HG03066 (cell line): ENCODE measurements around the gene REC114.
"Not testable (repeated sequence)": the region's sequence is repeated elsewhere in the genome, so short reads cannot be mapped to it uniquely, and the experiment has no call there.

Experiments used
- ATAC-seq: cut with Tn5 transposase; IDR thresholded peaks from one replicate; pipeline ENCODE4 v1.9.1; 2021; ENCODE audit warnings: low read depth; ENCODE audit not compliant: unreplicated experiment

REC114 gene

DNA sequence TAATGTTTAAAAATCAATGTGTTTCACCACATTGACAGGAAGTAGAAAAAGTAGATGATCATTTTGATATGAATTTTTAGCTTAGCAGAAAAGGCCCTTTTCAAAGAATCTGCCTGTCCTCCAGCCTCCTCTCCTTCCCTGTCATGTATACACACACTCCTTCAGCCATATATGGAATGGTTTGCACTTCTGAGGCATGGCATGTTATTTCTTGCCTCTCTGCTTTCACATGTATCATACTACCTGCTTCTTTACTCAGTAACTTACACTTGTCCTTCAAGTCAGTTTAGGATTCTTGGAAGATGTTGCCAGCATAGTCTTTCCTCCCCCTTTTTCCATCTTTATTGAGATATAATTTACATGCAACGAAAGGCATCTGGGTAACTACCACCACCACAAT lies 79.0 kb downstream of the REC114 start:
- ATAC-seq = no peak

DNA sequence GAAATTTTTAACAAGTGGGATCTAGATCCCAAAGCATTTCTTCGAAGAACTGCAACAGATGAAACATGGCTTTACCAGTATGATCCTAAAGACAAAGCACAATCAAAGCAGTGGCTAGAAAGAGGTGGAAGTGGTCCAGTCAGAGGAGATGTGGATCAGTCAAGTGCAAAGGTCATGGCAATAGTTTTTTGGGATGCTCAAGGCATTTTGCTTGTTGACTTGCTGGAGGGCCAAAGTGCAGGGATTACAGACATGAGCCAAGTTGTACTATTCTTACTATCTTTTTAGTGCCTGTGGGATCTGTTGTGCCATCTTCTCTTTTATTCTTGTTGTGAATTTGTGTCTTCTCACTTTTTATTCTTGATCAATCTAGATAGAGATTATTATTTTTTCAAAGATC lies 82.0 kb downstream of the REC114 start:
- no peak for ATAC-seq

DNA sequence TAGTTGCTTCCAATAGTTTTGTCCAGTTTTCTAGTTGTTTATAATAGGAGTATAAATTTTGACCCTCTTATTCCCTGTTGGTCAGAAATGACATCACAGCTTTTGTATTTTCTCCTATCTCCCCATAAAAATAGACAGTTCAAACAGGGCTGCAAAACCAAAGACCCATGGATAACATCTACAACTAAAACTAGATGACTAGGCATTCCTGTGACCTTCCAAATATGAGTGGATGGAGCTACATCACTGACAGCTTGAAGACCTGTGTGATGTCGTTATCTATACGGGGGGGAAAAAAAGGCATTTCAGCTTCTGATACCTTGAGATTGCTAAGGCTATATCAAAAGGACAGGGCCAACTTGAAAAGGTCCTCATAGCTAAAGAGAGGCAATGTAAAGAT lies 84.6 kb downstream of the REC114 start:
- ATAC-seq = no peak

DNA sequence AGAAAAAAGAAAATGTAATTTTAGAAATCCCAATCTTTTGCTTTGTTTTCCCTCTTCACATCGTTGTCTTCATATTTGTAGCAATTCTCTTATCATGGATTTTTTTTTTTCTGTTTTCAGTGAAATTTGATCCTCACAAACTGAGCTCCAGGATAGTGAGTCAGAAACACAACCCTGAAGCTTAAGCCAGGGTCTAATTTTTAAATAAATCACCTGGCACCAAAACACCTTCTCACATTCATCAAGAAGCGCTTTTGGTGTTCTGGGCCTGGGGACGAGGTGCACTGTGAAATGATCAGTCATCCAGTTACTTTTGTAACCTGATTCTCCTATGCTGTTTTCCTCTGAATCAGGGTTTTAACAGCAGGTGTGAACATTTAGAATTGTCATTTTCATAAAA lies 87.7 kb downstream of the REC114 start:
- no peak for ATAC-seq

DNA sequence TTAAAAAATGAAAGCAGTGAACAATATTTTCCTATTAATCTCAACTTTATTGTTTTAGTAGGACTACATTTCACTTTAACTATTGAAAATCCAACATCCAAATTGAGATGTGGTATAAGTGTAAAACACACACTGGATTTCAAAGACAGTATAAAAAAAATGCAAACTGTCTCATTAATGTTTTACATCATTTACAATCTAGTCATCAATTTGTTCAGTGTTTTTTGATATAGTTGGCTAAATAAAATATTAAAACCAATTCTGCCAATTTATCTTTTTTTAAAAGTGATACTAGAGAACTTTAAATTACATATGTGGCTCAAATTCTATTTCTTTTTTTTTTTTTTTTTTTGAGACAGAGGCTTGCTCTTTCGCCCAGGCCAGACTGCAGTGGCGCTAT lies 95.2 kb downstream of the REC114 start:
- no peak for ATAC-seq

DNA sequence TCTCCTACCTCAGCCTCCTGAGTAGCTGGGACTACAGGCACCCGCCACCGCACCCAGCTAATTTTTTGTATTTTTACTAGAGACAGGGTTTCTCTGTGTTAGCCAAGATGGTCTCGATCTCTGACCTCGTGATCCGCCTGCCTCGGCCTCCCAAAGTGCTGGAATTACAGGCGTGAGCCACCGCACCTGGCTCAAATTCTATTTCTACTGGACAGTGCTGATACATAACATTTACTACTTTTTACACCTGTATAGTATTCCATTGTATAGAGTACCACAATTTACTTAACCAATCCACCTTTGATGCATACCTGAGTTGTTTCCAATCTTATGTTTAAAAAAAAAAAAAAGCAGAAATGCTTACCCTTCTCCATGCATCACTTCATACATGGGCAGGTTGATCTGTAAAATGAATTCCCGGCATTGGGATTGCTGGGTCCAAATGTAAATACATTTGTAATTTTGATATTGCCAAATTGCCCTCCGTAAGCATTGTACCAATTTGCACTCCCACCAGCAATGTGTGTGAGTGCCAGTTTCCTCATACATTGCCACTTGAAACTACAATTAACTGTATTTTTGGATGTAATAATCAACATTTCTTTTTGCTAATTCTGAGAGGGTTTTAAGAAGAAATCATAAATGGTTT lies 95.7 kb downstream of the REC114 start:
- ATAC-seq = no peak

DNA sequence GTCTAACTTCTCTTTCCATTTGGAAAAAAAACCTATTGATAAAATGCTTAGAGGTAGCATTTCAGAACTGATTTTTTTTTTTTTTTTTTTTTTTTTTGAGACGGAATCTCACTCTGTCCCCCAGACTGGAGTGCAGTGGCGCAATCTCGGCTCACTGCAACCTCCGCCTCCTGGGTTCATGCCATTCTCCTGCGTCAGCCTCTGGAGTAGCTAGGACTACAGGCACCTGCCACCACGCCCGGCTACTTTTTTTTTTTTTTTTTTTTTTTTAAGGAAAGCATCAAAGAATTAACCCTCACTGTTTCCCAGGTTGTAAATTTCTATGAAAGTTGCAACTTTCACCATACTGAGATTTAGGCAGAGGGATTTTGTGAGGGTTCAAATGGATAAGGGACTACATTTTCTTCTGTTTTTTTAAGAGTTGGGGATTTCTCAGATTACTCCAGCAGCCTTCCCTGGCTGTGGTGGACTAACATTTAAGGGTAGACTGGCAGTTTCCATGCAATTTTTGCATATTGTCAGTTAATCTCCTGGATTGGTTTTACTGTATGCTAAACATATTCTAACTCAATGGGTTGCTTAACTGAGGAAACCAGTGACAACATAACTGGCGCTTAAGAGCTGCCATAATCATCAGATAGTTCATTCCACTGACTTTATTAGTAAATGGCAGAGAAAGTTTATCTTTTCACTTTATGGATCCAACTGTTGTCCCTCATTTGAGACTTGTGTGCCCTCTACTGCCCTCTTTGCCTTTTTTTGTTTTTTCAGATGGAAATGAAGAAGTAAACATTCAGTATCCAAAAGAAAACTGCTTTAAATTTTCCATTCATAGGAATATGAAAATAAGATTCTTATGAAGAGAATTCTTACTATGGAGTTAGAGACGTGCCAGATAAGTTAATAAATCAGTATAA lies 96.5 kb downstream of the REC114 start:
- ATAC-seq = no peak

DNA sequence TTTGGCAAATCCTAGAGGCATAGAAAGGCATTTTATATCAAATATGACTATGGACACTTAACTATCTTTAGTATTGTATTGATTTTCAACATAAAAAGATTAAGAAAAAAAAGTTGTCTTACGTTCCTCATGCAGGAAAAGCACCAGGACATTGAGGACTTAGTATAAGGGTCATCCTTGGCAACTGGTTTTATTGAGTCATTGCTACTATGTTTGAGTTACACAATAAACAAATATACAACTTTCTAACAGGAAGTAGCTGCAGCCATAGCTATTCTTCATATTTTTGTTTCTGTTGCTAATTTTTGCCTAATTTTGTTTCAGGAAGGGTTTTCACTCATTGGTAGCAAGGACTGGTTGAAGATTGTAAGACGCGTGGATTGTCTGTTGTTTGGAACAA lies 97.2 kb downstream of the REC114 start:
- no peak for ATAC-seq

DNA sequence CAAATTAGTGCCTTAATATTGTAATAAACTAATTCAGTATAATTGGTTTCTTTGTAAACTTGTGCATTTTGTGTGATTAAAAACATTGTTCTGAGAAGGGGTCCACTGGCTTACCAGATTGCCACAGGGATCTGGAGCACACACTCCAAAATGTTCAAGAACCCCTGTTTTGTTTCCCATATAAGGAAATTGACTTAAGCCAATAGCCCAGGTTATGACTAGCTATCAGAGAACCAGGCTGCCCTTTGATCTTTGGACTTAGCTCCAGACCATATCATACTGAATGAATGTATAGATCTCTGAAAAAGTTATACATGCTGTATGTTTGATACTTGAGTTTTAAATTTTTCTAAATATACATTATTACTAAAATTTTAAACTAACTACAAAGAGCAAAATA lies 98.5 kb downstream of the REC114 start:
- ATAC-seq = no peak

DNA sequence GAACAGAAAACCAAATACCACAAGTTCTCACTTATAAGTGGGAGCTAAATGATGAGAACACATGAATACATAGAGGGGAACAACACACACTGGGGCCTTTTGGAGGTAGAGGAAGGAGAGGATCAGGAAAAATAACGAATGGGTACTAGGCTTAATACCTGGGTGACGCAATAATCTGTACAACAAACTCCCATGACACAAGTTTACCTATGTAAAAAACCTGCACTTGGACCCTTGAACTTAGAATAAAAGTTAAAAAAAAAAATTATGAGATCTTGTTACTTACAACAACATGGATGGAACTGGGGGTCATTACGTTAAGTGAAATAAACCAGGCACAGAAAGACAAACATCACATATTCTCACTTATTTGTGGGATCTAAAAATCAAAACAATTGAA lies 106.0 kb downstream of the REC114 start:
- not testable (repeated sequence) for ATAC-seq

DNA sequence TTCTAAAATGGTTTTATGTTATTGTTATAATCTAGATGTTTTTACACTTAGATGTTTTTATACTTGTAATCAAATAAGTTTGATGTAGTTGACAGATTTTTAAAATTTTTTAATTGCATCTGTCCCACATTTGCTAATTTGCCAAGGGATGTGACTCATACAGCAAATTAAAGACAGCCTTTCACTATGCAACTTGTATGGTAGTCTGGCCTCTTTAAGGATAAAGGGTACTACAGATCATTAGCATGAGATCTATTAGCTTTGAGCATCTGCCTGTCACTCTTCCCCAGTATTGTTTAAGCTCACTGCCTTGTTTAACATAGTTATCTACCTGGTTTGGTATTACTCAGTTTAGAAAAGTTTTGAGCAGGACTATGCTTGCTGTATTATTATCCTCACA lies 107.2 kb downstream of the REC114 start:
- ATAC-seq = no peak

DNA sequence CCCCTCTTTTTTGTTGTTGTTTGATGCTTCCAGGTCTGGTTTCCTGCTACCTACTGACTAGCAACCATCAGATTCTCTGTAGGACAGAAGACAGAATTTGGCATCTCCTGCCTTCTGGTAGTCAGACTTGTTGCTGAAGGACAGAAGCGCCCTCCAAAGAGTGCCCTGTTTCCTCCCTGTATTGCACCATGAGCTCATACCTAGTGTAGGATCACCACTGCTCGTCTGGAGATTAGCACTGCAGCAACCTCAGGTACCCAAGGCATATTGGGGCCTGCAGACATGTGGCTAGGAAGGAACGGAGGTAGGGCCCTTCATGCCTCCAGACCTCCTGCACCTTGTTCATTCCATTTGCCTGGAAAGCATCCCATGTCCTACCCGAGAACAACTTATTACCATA lies 112.1 kb downstream of the REC114 start:
- no peak for ATAC-seq

DNA sequence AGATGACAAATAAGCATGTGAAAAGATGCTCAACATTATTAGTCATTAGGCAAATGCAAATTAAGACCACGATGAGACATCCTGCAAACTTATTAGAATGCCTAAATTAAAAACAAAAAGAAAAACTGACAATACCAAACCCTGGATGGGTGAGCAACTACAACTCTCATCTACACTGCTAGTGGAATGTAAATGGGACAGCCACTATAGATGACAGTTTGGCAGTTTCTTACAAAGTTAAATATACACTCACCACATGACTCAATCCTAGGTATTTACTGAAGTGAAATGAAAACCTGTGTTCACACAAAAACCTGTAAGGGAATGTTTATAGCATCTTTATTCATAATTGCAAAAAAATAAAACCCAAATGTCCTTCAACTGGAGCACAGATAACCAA lies 115.6 kb downstream of the REC114 start:
- no peak for ATAC-seq

DNA sequence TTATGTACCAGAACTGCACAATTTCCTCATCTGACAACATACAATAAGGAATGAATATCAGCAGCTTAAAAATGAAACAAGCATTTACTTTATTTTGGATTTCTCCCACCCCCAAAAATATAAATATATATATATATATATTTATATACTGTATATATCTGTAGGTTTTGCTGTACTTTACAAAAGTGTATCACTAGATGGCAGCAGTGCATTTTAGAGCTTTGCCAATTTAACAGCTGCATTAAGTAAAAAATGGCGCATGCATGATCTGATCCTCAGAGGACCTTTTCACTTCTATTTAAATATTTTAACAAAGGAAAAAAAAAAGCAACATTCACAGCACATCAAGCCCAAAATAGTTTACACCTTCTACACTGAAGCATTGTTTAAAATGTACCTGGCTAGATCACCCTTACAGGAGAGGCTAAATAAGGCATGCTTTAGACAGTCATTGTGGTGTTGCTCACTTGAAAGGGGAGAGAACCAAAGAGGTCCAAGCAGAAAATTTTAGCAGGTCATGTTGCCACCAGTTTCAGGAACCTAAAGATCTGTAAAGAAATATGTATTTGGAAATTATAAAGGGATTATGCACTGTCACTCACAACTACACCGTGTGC lies 117.6 kb downstream of the REC114 start:
- ATAC-seq = no peak

DNA sequence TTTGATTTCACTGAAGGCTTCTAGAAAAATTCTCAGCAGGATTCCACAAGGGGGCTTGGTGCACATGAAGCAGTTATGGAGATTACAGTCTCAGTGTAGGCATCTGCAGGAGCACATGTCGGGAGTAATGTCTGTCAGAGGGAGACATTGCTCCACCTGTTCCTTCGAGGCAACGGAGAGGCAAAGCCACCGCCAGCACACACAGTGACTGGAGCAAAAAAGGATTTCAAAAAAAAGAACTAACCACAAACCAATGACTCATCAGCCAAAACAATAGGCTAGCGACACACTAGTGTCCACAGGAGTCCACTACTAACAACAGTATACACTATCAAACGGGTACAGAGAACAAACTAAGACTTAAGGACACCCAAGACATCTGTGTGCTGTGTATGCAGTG lies 121.3 kb downstream of the REC114 start:
- ATAC-seq = no peak

DNA sequence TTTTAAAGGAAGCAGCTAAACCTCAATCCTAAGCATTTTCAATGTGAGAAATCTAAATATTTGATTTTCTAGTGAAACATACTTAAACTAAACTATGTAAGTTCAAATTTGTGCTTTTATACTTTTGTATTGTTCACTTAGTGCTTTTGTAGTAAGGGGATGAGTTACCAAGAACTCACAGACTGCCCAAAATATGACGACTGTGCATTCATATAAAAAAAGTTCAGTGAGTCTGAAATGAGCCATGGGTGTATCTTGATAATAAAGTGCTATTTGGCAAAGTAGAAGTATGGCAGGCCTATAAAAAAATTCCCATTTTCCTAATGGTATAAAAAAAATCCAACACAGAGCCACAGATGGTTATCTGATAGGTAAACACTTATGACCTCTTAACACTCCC lies 124.1 kb downstream of the REC114 start:
- no peak for ATAC-seq

DNA sequence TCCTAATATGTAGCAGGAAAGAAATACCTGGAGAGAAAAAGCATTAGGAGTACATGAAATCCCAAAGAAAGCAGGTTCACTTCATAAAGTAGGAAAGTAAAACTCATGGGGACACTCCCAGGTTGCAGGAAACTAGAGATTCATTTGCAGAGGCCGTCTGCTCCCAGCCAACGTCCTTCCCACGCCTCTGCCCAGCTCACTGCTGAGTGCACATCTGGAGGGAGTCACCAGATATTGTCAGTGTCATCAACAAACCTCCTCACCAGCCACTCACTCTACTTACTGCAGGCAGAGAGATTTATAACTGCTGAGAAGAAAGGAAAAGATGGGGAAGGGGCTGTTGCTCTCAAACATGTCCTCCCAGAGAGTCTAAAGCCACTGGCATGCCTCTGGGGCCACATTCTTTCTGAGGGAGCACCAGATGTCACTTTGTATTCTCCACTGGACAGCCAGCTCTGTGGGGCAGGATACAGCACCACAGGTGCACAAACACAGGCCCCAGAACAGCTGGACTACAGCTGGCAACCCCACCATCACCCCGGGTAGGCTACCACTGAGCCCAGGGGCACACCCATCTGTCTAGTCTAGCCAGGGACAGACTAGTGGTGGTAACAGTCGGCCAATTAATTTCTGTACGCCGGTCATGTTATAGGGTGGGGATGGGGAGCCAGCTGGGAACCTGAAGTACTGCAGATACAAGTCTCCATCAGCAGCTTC lies 125.8 kb downstream of the REC114 start:
- no peak for ATAC-seq

DNA sequence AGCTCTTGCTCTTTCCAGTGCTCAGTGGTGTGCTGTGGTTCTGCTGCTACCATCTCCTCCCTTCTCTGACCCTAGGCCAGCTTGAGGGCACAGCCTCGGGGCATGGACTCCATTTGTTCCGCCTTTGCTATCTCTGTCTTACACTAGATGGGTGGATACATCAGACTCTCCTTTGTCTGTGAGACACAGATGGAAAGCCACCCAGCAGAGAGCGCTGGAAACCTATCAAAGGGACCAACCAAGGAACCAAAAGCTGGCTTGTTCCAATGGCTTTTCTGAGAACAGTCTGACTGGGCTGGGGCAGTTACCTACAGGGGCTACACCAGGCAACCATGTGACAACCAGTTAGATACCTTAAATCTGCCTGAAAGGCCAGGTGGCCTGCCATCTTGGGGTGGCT lies 126.4 kb downstream of the REC114 start:
- ATAC-seq = no peak

DNA sequence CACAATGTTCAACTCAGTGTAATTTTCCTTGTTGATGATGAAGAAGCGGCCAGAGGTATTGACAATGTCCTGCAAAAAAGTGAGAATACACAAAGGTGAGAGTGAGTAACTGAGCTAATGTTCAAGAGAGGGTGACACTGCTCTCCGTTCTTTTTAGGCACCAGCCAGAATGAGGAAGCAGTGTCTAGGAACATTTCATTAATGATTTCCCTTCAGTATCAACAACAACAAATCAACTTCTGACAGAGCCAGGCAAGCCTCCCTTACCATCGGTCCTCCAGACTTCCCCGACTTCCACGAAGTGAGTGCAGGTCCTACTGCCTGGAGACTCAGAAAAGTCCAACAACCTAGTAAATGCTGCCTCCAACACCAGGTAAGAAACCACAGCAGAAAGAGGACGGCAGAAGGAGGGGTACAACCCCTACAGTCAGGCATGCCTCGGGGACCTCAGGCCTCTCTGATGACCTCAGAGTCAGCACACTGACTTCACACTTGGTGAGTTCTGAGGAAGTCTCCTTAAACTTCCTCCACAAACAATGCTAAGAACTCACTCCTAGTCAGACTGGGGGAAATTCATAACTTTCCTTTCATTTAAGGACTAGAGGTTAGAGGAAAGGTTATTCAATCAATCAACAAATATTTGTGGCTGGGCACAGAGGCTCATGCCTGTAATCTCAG lies 127.5 kb downstream of the REC114 start:
- no peak for ATAC-seq

DNA sequence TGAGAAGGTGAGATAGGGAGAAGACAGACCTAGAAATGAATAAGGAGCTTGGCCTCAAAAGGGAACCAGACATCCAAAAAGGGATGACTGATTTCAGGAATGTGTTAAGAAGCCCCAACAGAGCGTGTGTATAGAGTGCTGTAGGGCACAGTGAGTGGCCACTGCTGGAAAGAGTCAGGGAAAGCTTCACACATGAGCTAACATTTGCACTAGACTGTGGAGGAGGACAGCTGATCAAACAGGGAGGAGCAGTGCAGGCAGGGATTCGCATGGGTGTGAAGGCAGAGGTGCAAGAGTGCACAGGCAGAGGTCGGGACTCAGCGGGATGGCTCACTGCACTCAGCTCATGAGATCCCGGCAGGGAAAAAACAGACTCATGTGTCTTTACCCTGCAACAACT lies 128.4 kb downstream of the REC114 start:
- no peak for ATAC-seq

DNA sequence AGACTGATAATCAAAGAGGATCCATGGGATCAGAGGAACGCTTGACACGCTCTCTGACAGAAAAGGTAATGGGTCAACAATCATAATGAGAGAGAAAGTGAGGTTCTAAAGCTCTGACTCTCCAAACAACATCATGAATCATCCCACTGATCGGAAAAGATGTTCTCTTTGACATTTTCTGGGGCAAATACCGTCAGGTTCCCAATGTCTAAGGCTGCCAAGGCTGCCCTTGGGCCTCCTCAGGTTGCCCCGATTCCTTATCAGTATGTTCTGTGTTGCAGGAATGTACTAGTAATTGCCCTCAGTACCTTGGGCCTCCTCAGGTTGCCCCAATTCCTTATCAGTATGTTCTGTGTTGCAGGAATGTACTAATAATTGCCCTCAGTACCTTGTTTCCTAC lies 129.3 kb downstream of the REC114 start:
- ATAC-seq = no peak
